H9 (cell line): ENCODE results near the gene IFI35. TPM values are rescaled to one million over a fixed set of nuclear protein-coding genes. Genes with fewer than 3 reads are reported as not detected.

Experiments used
- DNase-seq: peaks from one replicate; pipeline ENCODE4 v3.0.0-alpha.2; 2017
- H2AFZ ChIP-seq: one replicate; pipeline ENCODE4 v1.6.1; 2013; ENCODE audit warnings: mild to moderate bottlenecking, low read length, control low read depth, moderate library complexity
- H2AK5ac ChIP-seq: 2 replicates; pipeline ENCODE4 v1.6.1; 2013; ENCODE audit warnings: low read length, control low read depth, mixed read lengths; ENCODE audit not compliant: insufficient read length
- H2BK120ac ChIP-seq: one replicate; pipeline ENCODE4 v1.6.1; 2013; ENCODE audit warnings: low read depth, mild to moderate bottlenecking, low read length, control low read depth, inconsistent platforms; ENCODE audit not compliant: poor library complexity, severe bottlenecking
- H2BK12ac ChIP-seq: 2 replicates; pipeline ENCODE4 v1.6.1; 2013; ENCODE audit warnings: low read length, control low read depth, mixed read lengths, low read depth; ENCODE audit not compliant: insufficient read length
- H2BK15ac ChIP-seq: 2 replicates; pipeline ENCODE4 v1.6.1; 2013; ENCODE audit warnings: low read depth, low read length, control low read depth
- H2BK20ac ChIP-seq: one replicate; pipeline ENCODE4 v1.6.1; 2013; ENCODE audit warnings: low read depth, mild to moderate bottlenecking, low read length, control low read depth, inconsistent platforms; ENCODE audit not compliant: poor library complexity, severe bottlenecking
- H2BK5ac ChIP-seq: 2 replicates; pipeline ENCODE4 v1.6.1; 2013; ENCODE audit warnings: low read length, control low read depth, mixed read lengths; ENCODE audit not compliant: insufficient read length
- H3K14ac ChIP-seq: 2 replicates; pipeline ENCODE4 v1.6.1; 2013; ENCODE audit warnings: low read length, control low read depth; ENCODE audit not compliant: insufficient read depth
- H3K18ac ChIP-seq: 2 replicates; pipeline ENCODE4 v1.6.1; 2013; ENCODE audit warnings: low read depth, mild to moderate bottlenecking, mixed read lengths, low read length, control low read depth; ENCODE audit not compliant: insufficient read length
- H3K23ac ChIP-seq: 2 replicates; pipeline ENCODE4 v1.6.1; 2013; ENCODE audit warnings: low read length, control low read depth, mixed read lengths, low read depth; ENCODE audit not compliant: insufficient read length
- H3K23me2 ChIP-seq: 2 replicates; pipeline ENCODE4 v1.6.1; 2013; ENCODE audit warnings: low read depth, mild to moderate bottlenecking, mixed read lengths, low read length, control low read depth; ENCODE audit not compliant: insufficient read length, poor library complexity, severe bottlenecking
- H3K27ac ChIP-seq: 2 replicates; pipeline ENCODE4 v1.5.1; 2013; ENCODE audit warnings: low read length, control low read depth, mixed read lengths, low read depth; ENCODE audit not compliant: insufficient read length
- H3K27me3 ChIP-seq: 2 replicates; pipeline ENCODE4 v1.6.1; 2013; ENCODE audit warnings: low read length, control low read depth, inconsistent platforms; ENCODE audit not compliant: insufficient read depth
- H3K4ac ChIP-seq: 2 replicates; pipeline ENCODE4 v1.6.1; 2013; ENCODE audit warnings: low read depth, mild to moderate bottlenecking, control low read depth, inconsistent platforms, low read length, moderate library complexity
- H3K4me1 ChIP-seq: 2 replicates; pipeline ENCODE4 v1.6.1; 2013; ENCODE audit warnings: low read length, control low read depth, inconsistent platforms; ENCODE audit not compliant: insufficient read depth
- H3K4me2 ChIP-seq: 2 replicates; pipeline ENCODE4 v1.6.1; 2013; ENCODE audit warnings: low read length, control low read depth, mixed read lengths; ENCODE audit not compliant: insufficient read length, insufficient read depth
- H3K56ac ChIP-seq: 2 replicates; pipeline ENCODE4 v1.6.1; 2013; ENCODE audit warnings: low read depth, mild to moderate bottlenecking, mixed read lengths, low read length, control low read depth; ENCODE audit not compliant: insufficient read length
- H3K79me1 ChIP-seq: 2 replicates; pipeline ENCODE4 v1.6.1; 2013; ENCODE audit warnings: low read depth, mild to moderate bottlenecking, moderate library complexity, low read length, control low read depth, inconsistent platforms; ENCODE audit not compliant: insufficient read depth, poor library complexity, severe bottlenecking
- H3K79me2 ChIP-seq: 2 replicates; pipeline ENCODE4 v1.6.1; 2013; ENCODE audit warnings: low read length, control low read depth, inconsistent platforms; ENCODE audit not compliant: insufficient read depth
- H3K9ac ChIP-seq: 2 replicates; pipeline ENCODE4 v1.6.1; 2013; ENCODE audit warnings: low read length, control low read depth, mixed read lengths; ENCODE audit not compliant: insufficient read length; ENCODE audit errors: extremely low read depth
- H3K9me3 ChIP-seq: one replicate; pipeline ENCODE4 v1.6.1; 2013; ENCODE audit warnings: low read depth, low read length, inconsistent platforms; ENCODE audit not compliant: control insufficient read depth
- H3T11ph ChIP-seq: one replicate; pipeline ENCODE4 v1.6.1; 2013; ENCODE audit warnings: mild to moderate bottlenecking, low read length, control low read depth, inconsistent platforms
- H4K20me1 ChIP-seq: one replicate; pipeline ENCODE4 v1.6.1; 2013; ENCODE audit not compliant: control insufficient read depth, insufficient read length, insufficient read depth
- H4K5ac ChIP-seq: 2 replicates; pipeline ENCODE4 v1.6.1; 2013; ENCODE audit warnings: low read depth, mild to moderate bottlenecking, mixed read lengths, low read length, control low read depth; ENCODE audit not compliant: insufficient read length
- H4K8ac ChIP-seq: replicated peaks from 2 replicates; pipeline ENCODE4 v1.6.1; 2013; ENCODE audit warnings: low read length, control low read depth, mixed read lengths, low read depth; ENCODE audit not compliant: insufficient read length
- H4K91ac ChIP-seq: 2 replicates; pipeline ENCODE4 v1.6.1; 2013; ENCODE audit warnings: low read depth, mild to moderate bottlenecking, moderate library complexity, mixed read lengths, low read length, control low read depth; ENCODE audit not compliant: insufficient read length
- H3K27ac Mint-ChIP-seq, 3 experiments: 2 replicates in 2 of 3; 3 replicates in 1 of 3; pipeline ENCODE4 v1.8.0; 2020 to 2021; ENCODE audit warnings: mixed read lengths in 3 of 3, mild to moderate bottlenecking in 1 of 3, moderate library complexity in 1 of 3
- H3K27me3 Mint-ChIP-seq: 2 replicates; pipeline ENCODE4 v1.8.0; 2021; ENCODE audit warnings: low read depth, mild to moderate bottlenecking, moderate library complexity, mixed read lengths
- H3K36me3 Mint-ChIP-seq, 3 experiments: 2 replicates in 2 of 3; 3 replicates in 1 of 3; pipeline ENCODE4 v1.8.0; 2020 to 2021; ENCODE audit warnings: low read depth in 3 of 3, mixed read lengths in 3 of 3; ENCODE audit not compliant: insufficient read depth in 1 of 3
- H3K4me1 Mint-ChIP-seq, 2 experiments: 2 replicates each; pipeline ENCODE4 v1.8.0; 2020; ENCODE audit warnings: mixed read lengths in 2 of 2
- H3K4me3 Mint-ChIP-seq, 2 experiments: 2 replicates in 1 of 2; 3 replicates in 1 of 2; pipeline ENCODE4 v1.8.0; 2020 to 2021; ENCODE audit warnings: mild to moderate bottlenecking in 2 of 2, mixed read lengths in 2 of 2, moderate library complexity in 1 of 2
- H3K9me3 Mint-ChIP-seq, 2 experiments: 2 replicates in 1 of 2; 3 replicates in 1 of 2; pipeline ENCODE4 v1.8.0; 2020; ENCODE audit warnings: mild to moderate bottlenecking in 2 of 2, mixed read lengths in 2 of 2, moderate library complexity in 1 of 2
- WGBS: extraction: QIAGEN DNeasy Blood & Tissue Kit; methylation state at CpG from one replicate; pipeline ENCODE4 v1.1.7; 2013; ENCODE audit warnings: missing lambda C conversion rate, low lambda C conversion rate, mixed read lengths; ENCODE audit not compliant: insufficient read length; ENCODE audit errors: extremely low coverage; 5-methylcytosine and 5-hydroxymethylcytosine counted together
- total RNA-seq: library from RNA; stranded (reverse); gene quantifications from 2 replicates; pipeline ENCODE4 v1.2.1, GENCODE V29; 2021
- TF ChIP-seq, protein P1 (sequence below): fragments of 200-600 bp; sonication (generic); conservative IDR thresholded peaks from 3 replicates; pipeline ENCODE4 v1.8.0; 2021; ENCODE audit warnings: antibody characterized with exemption, mild to moderate bottlenecking

IFI35 gene
- total RNA-seq, 1 experiment from 2014 or later: 4.2 TPM

DNA sequence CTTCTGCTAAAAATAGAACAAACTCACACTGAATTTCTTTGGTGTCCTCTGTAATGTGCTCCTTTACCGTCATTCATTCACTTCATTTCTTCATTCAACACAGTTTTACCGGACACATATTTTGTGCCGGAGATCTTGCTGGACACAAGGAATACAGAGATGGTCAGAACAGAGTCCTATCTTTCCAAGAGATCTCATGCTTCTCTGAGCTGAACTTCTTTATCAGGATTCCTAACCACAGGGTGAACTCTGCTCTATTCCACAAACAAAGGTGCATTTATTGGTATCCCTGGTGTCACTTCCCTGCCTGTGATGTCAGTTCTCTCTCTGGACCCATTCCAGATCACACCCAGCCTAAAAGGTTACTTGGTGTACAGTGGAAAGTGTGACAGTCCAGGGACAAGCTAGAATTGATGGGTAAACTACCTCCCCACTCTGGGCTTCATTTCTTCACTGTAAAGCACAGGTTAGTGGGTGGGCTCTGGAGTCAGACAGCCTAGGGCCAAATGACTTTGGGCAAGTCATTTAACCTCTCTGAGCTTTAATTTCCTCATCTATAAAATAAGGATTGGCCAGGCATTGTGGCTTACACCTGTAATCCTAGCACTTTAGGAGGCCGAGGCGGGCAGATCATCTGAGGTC, 4.2 kb downstream of the IFI35 start:
- Histone ChIP-seq H4K8ac (no peak overlapping the region), H3K79me1 (no peaks in the 10 kb centered on the region), H3K14ac (no peak overlapping the region), H3K18ac (no peak overlapping the region), H2AK5ac (no peak overlapping the region), H2AFZ (no peak overlapping the region), H3K23ac (no peak overlapping the region), H3T11ph (no peak overlapping the region), H2BK120ac (no peak overlapping the region), H4K20me1 (no peaks in the 10 kb centered on the region), H2BK5ac (no peak overlapping the region), H3K27ac (no peak overlapping the region), H3K4me1 (no peaks in the 10 kb centered on the region), H3K56ac (no peak overlapping the region), H3K79me2 (no peaks in the 10 kb centered on the region), H3K27me3 (no peaks in the 10 kb centered on the region), H2BK20ac (no peak overlapping the region), H2BK12ac (no peak overlapping the region), H4K91ac (no peak overlapping the region), H3K4ac (no peak overlapping the region), H3K23me2 (no peaks in the 10 kb centered on the region), H2BK15ac (no peak overlapping the region), H4K5ac (no peak overlapping the region), H3K9me3 (no peaks in the 10 kb centered on the region), H3K9ac (no peak overlapping the region), H3K4me2 (no peak overlapping the region)
- TF ChIP-seq, protein P1, sequence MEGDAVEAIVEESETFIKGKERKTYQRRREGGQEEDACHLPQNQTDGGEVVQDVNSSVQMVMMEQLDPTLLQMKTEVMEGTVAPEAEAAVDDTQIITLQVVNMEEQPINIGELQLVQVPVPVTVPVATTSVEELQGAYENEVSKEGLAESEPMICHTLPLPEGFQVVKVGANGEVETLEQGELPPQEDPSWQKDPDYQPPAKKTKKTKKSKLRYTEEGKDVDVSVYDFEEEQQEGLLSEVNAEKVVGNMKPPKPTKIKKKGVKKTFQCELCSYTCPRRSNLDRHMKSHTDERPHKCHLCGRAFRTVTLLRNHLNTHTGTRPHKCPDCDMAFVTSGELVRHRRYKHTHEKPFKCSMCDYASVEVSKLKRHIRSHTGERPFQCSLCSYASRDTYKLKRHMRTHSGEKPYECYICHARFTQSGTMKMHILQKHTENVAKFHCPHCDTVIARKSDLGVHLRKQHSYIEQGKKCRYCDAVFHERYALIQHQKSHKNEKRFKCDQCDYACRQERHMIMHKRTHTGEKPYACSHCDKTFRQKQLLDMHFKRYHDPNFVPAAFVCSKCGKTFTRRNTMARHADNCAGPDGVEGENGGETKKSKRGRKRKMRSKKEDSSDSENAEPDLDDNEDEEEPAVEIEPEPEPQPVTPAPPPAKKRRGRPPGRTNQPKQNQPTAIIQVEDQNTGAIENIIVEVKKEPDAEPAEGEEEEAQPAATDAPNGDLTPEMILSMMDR: no peak
- no CpG with 5 or more reads among the region's 5 CpGs for WGBS
- DNase-seq: no peak
- Mint-ChIP-seq H3K36me3 (peaks cover 0 to 17% (median 11%) of the 10 kb centered on the region in 3 experiments; a peak in 6 of 7 replicates), H3K27ac (no peak overlapping the region), H3K27me3 (no peaks in the 10 kb centered on the region), H3K9me3 (no peaks in the 10 kb centered on the region), H3K4me3 (no peak overlapping the region), H3K4me1 (peaks cover 24 to 39% of the 10 kb centered on the region in 2 experiments)
